ENCODE results near the gene OLIG1. TPM values are rescaled to one million over a fixed set of nuclear protein-coding genes. Genes with fewer than 3 reads are reported as not detected.
A peak's percentile ranks its signal among the peaks of the same experiment; 100 is the strongest.

Gene OLIG1
- total RNA-seq, 1 experiment from 2014 or later = not detected

GRCh38 chr21:33078907-33079582 is 9.1 kb downstream of the OLIG1 start:
- no peak overlapping the region for H3K9ac ChIP-seq (ENCODE audit: low read length)
- no peaks in the 10 kb centered on the region for H3F3A ChIP-seq (ENCODE audit: low read length, unreplicated experiment)
- ChIA-PET POLR2A (ENCODE audit: unreplicated experiment) (no interaction called here), CTCF (no interaction called here)
- H2AFZ ChIP-seq (ENCODE audit: low read length) = peak overlapping the region; percentile 37; the same call in 1 of the 2 replicates
- DNase-seq = peak; percentile 86
- H3K36me3 ChIP-seq (ENCODE audit: low read depth, low read length) = no peaks in the 10 kb centered on the region
- ATAC-seq = peak; percentile 94
- H3K9me3 ChIP-seq (ENCODE audit: low read length) = no peaks in the 10 kb centered on the region
- intact Hi-C loops (cut with micrococcal nuclease) = no loop called here
- H3K4me1 ChIP-seq (ENCODE audit: insufficient read depth, low read length) = peaks cover 12% of the 10 kb centered on the region
- no peaks in the 10 kb centered on the region for H4K20me1 ChIP-seq (ENCODE audit: low read length)
- H3K27ac ChIP-seq (ENCODE audit: low read length) = 0 out of 2 replicates have a peak overlapping the region, but pooled peaks have one; percentile 0
- H3K9me2 ChIP-seq (replicated peaks; ENCODE audit: low read length) = no peaks in the 10 kb centered on the region
- H3K4me2 ChIP-seq (ENCODE audit: low read length) = peak overlapping the region; percentile 44
- no TSS peak for BruUV-seq (replicated peaks)
- no peaks in the 10 kb centered on the region for H3K79me2 ChIP-seq (ENCODE audit: low read length)
- no peak overlapping the region for H3K4me3 ChIP-seq (ENCODE audit: low read length)
- H3K27me3 ChIP-seq (ENCODE audit: low read length) = peaks cover 10% of the 10 kb centered on the region
- TF ChIP-seq EZH2phosphoT487 (IDR thresholded peaks at IDR 0.05; ENCODE audit: borderline replicate concordance, low read length) = no peak
- TF ChIP-seq CTCF (conservative IDR thresholded peaks at IDR 0.05; ENCODE audit: low read depth, low read length) = no peak; the same call in 1 of the 2 replicates
- TF ChIP-seq EZH2 (IDR thresholded peaks at IDR 0.05; ENCODE audit: low read length, unreplicated experiment) = no peak

GRCh38 chr21:33080376-33080775 is 10.4 kb downstream of the OLIG1 start:
- H3K9ac ChIP-seq (ENCODE audit: low read length) = no peak overlapping the region
- H2AFZ ChIP-seq (ENCODE audit: low read length) = no peak overlapping the region
- no peaks in the 10 kb centered on the region for H4K20me1 ChIP-seq (ENCODE audit: low read length)
- intact Hi-C loops (cut with micrococcal nuclease) = no loop called here
- DNase-seq = no peak
- POLR2A ChIA-PET (ENCODE audit: unreplicated experiment) = no interaction called here
- no peaks in the 10 kb centered on the region for H3K9me3 ChIP-seq (ENCODE audit: low read length)
- TF ChIP-seq EZH2phosphoT487 (IDR thresholded peaks at IDR 0.05; ENCODE audit: borderline replicate concordance, low read length) (no peak), CTCF (conservative IDR thresholded peaks at IDR 0.05; ENCODE audit: low read depth, low read length) (no peak), EZH2 (IDR thresholded peaks at IDR 0.05; ENCODE audit: low read length, unreplicated experiment) (no peak)
- H3K9me2 ChIP-seq (replicated peaks; ENCODE audit: low read length) = no peaks in the 10 kb centered on the region
- H3K4me2 ChIP-seq (ENCODE audit: low read length) = no peak overlapping the region
- H3K27me3 ChIP-seq (ENCODE audit: low read length) = no peaks in the 10 kb centered on the region
- no peak overlapping the region for H3K4me3 ChIP-seq (ENCODE audit: low read length)
- H3K79me2 ChIP-seq (ENCODE audit: low read length) = no peaks in the 10 kb centered on the region
- no peak for ATAC-seq
- no peaks in the 10 kb centered on the region for H3F3A ChIP-seq (ENCODE audit: low read length, unreplicated experiment)
- BruUV-seq (replicated peaks) = no TSS peak
- H3K27ac ChIP-seq (ENCODE audit: low read length) = no peak overlapping the region
- peaks cover 12% of the 10 kb centered on the region for H3K4me1 ChIP-seq (ENCODE audit: insufficient read depth, low read length)
- CTCF ChIA-PET = interaction anchor here (0.6 kb wide), 1 partner anchor 436 kb away, joined by 3 read pairs; no protein-coding TSS in a partner anchor
- H3K36me3 ChIP-seq (ENCODE audit: low read depth, low read length) = no peaks in the 10 kb centered on the region

GRCh38 chr21:33080776-33081175 is 10.8 kb downstream of the OLIG1 start:
- ATAC-seq (no peak), DNase-seq (no peak)
- Histone ChIP-seq H3K4me1 (ENCODE audit: insufficient read depth, low read length) (peaks cover 12% of the 10 kb centered on the region), H3K9me3 (ENCODE audit: low read length) (no peaks in the 10 kb centered on the region), H4K20me1 (ENCODE audit: low read length) (no peaks in the 10 kb centered on the region), H3K4me3 (ENCODE audit: low read length) (no peak overlapping the region), H3K4me2 (ENCODE audit: low read length) (no peak overlapping the region), H3K9ac (ENCODE audit: low read length) (no peak overlapping the region), H3K27me3 (ENCODE audit: low read length) (no peaks in the 10 kb centered on the region), H3K9me2 (replicated peaks; ENCODE audit: low read length) (no peaks in the 10 kb centered on the region), H2AFZ (ENCODE audit: low read length) (no peak overlapping the region), H3K36me3 (ENCODE audit: low read depth, low read length) (no peaks in the 10 kb centered on the region), H3F3A (ENCODE audit: low read length, unreplicated experiment) (no peaks in the 10 kb centered on the region), H3K27ac (ENCODE audit: low read length) (no peak overlapping the region), H3K79me2 (ENCODE audit: low read length) (no peaks in the 10 kb centered on the region)
- intact Hi-C loops (cut with micrococcal nuclease) = no loop called here
- POLR2A ChIA-PET (ENCODE audit: unreplicated experiment) = no interaction called here
- no TSS peak for BruUV-seq (replicated peaks)
- TF ChIP-seq EZH2phosphoT487 (IDR thresholded peaks at IDR 0.05; ENCODE audit: borderline replicate concordance, low read length) (no peak), CTCF (conservative IDR thresholded peaks at IDR 0.05; ENCODE audit: low read depth, low read length) (no peak), EZH2 (IDR thresholded peaks at IDR 0.05; ENCODE audit: low read length, unreplicated experiment) (no peak)
- CTCF ChIA-PET = no interaction called here

Data from PC-3 (cell line).